GM19023 (cell line): ENCODE data around the gene CCL24.
"Not testable (repeated sequence)": the region's sequence is repeated elsewhere in the genome, so short reads cannot be mapped to it uniquely, and the experiment has no call there.

Experiments
- ATAC-seq: cut with Tn5 transposase; IDR thresholded peaks from one replicate; pipeline ENCODE4 v1.9.1; 2021; ENCODE audit warnings: mild to moderate bottlenecking, moderate library complexity; ENCODE audit not compliant: unreplicated experiment

Gene CCL24

DNA sequence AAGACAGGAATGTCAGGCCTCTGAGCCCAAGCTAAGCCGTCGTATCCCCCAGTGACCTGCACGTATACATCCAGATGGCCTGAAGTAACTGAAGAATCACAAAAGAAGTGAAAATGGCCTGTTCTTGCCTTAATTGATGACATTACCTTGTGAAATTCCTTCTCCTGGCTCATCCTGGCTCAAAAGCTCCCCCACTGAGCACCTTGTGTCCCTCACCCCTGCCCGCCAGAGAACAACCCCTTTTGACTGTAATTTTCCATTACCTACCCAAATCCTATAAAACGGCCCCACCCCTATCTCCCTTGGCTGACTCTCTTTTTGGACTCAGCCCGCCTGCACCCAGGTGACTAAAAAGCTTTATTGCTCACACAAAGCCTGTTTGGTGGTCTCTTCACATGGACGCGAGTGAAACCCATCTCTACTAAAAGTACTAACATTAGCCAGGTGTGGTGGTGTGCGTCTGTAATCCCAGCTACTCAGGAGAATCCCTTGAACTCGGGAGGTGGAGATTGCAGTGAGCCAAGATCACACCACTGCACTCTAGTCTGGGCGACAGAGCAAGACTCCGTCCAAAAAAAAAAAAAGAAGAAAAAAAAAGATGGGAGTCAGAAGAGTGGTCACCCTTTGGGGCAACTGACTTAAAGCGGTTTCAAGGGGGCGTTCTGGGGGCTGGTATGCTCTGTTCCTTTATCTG is 25.3 kb downstream of the CCL24 start:
- not testable (repeated sequence) for ATAC-seq

DNA sequence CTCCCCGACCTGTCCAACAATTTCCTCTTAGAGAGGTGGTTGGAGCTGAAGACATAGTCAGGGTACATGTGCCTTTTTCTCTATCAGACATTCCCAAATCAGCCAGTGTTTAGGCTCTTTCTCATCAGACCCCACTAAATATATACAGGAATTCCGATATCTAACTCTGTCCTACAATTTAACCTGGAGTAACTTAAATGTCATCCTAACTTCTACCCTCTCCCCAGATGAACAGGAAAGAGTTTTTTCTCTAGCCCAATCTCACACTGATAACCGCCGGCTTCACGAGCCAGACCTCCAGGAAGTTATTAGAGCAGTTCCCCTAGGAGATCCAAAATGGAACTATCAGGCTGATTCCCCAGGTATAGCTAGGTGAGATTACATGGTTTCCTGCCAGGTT is 30.5 kb downstream of the CCL24 start:
- ATAC-seq: not testable (repeated sequence)

DNA sequence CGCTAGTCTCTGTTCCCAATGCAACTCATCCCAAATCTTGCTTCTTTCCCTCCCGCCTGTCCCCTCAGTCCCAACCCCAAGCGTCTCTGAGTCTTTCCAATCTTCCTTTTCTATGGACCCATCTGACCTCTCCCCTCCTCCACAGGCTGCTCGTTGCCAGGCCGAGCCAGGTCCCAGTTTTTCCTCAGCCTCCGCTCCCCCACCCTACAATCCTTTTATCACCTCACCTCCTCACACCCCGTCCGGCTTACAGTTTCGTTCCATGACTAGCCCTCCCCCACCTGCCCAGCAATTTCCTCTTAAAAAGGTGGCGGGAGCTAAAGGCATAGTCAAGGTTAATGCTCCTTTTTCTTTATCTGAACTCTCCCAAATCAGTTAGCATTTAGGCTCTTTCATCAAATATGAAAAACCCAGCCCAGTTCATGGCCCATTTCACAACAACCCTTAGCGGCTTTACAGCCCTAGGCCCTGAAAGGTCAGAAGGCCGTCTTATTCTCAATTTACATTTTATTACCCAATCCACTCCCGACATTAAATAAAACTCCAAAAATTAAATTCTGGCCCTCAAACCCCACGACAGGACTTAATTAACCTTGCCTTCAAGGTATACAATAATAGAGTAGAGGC is 32.8 kb downstream of the CCL24 start:
- not testable (repeated sequence) for ATAC-seq

DNA sequence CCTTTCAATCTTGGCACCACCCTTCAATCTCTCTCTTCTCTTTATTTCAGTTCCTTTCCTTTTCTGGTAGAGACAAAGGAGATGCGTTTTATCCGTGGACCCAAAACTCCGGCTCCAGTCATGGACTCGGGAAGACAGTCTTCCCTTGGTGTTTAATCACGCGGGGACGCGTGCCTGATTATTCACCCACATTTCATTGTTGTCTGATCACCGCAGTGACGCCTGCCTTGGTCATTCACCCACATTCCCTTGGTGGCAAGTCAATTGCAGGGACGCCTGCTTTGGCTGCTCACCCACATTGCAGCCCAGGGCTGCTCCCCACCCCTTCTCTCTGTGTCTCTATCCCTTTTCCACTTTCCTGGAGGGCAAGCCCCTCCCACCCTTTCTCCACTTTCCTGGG is 34.1 kb downstream of the CCL24 start:
- not testable (repeated sequence) for ATAC-seq

DNA sequence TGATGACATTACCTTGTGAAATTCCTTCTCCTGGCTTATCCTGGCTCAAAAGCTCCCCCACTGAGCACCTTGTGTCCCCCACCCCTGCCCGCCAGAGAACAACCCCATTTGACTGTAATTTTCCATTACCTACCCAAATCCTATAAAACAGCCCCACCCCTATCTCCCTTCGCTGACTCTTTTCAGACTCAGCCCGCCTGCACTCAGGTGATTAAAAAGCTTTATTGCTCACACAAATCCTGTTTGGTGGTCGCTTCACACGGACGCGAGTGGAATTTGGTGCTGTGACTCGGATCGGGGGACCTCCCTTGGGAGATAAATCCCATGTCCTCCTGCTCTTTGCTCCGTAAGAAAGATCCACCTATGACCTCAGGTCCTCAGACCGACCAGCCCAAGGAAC is 34.6 kb downstream of the CCL24 start:
- not testable (repeated sequence) for ATAC-seq

DNA sequence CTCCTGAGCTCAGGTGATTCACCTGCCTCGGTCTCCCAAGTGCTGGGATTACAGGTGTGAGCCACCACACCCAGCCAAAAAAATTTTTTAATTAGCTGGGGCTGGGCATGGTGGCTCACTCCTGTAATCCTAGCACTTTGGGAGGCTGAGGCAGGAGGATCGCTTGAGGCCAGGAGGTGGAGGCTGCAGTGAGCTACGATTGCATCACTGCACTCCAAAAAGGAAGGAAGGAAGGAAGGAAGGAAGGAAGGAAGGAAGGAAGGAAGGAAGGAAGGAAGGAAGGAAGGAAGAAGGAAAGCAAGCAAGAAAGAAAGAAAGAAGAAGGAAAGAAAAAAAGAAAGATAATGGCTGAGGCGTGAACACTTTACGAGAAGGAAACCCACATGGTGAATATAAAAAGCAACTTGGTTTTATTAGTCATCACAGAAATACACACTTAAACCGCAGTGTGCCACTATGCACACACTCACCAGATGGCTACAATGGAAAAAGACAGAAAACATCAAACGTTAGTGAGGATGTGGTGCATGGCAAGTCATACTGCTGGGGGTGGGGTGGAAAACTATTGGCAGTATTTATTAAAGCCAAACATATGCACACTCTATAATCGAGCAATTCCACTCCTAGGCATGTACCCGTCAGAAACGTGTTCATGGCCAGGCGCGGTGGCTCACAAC is 37.2 kb downstream of the CCL24 start:
- no peak for ATAC-seq

DNA sequence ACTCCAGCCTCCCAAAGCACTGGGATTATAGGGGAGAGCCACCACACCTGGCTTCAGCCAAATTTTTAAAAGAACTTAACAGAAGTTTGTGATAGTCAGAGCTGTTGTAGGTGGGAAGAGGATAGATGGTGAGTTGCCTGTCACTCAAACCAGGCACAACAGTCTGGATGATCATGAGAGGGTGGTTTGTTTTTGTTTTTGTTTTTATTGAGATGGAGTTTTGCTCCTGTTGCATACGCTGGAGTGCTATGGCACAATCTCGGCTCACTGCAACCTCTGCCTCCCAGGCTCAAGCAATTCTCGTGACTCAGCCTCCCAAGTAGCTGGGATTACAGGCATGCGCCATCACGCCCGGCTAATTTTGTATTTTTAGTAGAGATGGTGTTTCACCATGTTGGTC is 39.6 kb downstream of the CCL24 start:
- not testable (repeated sequence) for ATAC-seq

DNA sequence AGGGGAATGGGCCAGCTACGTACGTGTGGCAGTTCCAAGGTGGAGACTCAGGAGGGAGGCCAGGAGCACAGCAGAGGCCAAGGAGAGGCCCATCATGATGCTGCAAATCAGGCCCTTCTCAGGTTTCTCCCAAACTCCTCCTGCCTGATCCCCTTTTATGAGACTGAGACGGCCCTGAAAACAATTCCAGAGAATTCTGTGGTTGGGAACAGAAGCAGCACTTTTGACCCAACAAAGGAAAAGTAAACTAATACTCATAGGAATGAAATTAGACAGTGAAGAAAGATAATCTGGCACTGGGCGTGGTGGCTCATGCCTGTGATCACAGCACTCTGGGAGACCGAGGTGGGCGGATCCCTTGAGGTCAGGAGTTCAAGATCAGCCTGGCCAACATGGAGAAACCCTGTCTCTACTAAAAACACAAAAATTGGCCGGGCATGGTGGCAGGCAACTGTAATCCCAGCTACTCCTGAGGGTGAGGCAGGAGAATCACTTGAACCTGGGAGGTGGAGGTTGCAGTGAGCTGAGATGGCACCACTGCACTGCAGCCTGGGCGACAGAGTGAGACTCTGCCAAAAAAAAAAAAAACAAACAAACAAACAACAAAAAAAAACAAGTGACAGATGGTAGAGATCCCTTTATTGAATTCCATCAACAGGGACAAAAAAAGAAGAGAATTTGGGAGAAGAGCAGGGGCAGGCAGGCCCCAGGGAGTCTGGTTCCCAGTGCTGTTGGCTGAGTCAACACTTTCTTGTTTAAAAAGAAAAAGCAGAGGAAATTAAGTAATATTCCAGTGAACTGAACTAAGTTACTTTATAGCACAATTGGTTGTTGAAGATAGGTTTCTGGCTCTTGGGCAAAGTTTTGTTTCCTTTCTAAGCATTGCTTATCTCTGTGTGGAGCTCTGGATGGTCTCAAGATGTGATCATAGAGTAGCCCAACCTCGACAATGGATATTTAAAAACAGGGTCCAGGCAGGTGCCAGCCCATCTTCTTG is 41.2 kb downstream of the CCL24 start, which contains the start of gene CCL26:
Gene CCL26 (minus strand): TSS at position 131 of the 997 bp plus-strand sequence. CDS start 35 bp downstream, at position 96.
- no peak for ATAC-seq

DNA sequence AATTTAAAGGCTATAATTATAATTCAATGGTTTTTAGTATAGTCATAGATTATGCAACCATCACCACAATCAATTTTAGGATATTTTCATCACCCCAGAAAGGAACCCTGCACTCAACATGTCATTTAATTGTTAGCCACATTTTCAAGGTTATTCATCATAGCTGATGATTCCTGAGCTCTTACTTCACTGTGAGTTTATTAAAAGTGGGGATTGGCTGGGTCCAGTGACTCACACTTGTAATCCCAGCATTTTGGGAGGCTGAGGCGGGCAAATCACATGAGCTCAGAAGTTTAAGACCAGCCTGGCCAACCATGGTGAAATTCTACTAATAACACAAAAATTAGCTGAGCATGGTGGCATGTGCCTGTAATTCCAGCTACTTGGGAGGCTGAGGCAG is 42.4 kb downstream of the CCL24 start:
- no peak for ATAC-seq

DNA sequence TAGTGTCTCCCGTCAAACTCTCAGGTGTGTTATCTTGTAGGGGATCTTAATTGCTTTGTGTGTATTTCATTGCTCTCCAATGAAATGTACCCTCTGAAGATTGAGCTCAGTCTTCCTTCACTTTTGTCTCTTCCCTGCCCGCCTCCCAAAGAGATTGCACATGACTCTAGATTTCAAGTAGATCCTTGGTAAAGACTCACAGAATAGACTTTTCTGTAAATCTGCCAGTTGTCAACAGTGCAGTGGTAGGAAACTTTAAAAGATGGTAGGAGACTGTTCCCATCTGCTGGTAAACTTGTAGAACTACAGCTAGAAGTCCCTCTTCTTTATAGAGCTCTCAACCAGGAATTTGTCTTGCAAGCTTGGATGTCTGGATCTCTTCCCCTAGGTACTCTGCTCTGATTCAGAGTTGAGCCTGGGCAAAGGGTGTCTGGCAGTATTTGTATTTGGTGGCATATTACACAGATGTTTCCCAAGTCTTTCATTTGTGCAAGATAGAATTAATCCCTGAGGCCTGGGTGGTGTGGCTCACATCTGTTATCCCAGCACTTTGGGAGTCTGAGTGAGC is 51.2 kb downstream of the CCL24 start:
- no peak for ATAC-seq

DNA sequence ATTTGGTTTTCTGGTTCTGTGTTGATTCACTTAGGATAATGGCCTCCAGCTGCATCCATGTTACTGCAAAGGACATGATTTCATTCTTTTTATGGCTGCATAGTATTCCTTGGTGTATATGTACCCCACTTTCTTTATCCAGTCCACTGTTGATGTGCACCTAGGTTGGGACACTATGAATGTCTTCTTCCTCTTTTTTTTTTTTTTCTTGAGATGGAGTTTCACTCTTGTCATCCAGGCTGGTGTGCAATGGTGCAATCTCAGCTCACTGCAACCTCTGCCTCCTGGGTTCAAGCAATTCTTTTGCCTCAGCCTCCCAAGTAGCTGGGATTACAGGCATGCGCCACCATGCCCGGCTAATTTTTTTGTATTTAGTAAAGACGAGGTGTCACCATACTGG is 51.8 kb downstream of the CCL24 start:
- not testable (repeated sequence) for ATAC-seq
